ENCODE data around the gene AOPEP.

DNA sequence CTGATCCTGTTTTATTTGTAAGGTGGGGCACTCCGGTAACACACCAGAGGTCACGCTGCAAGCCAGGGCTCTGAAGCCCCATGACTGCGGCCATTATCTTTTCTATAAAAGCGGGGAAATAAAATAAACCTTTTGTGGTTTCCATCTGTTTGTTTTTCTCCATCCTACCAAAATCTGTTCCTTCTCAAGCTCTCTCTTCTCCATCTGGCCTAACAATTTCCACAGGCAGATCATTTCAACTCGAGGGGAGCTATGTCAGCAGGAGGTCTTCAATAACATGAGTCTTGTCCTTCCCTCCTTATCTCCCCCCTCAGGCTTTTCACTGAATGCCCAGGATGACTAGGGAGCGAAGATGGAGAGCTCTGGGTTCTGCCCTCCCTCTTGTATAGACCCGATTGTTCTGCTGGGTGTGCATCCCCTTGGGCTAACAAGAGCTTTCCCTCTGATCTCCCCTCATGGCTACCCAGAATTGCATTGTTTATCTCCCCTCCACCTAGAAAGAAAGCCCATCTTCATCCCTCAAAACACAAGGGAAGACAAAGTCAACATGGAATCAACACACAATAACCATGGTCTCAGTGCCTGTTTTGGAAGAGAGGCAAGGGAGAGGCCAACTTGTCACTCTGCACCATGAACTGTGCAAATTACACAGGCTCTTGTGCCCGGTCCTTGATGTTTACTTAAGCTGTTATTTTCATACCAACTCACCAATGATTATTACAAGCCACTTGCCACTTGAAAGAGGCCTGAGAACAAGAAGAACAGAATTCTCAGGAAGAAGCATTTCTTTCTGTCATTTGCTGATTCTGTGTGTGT, 403.2 kb downstream of the AOPEP start:
- TF ChIP-seq, protein P1, sequence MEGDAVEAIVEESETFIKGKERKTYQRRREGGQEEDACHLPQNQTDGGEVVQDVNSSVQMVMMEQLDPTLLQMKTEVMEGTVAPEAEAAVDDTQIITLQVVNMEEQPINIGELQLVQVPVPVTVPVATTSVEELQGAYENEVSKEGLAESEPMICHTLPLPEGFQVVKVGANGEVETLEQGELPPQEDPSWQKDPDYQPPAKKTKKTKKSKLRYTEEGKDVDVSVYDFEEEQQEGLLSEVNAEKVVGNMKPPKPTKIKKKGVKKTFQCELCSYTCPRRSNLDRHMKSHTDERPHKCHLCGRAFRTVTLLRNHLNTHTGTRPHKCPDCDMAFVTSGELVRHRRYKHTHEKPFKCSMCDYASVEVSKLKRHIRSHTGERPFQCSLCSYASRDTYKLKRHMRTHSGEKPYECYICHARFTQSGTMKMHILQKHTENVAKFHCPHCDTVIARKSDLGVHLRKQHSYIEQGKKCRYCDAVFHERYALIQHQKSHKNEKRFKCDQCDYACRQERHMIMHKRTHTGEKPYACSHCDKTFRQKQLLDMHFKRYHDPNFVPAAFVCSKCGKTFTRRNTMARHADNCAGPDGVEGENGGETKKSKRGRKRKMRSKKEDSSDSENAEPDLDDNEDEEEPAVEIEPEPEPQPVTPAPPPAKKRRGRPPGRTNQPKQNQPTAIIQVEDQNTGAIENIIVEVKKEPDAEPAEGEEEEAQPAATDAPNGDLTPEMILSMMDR (IDR thresholded peaks at IDR 0.05 in 8 of 11, conservative IDR thresholded peaks at IDR 0.05 in 3 of 11): no peak
- no peak for TF ChIP-seq POLR2A (IDR thresholded peaks at IDR 0.05)

Measured in spleen (tissue), 7 donors.